WTC11 (cell line): ENCODE results near the gene RARA.

Experiments used
- CTCF ChIP-seq: fragments of 200-600 bp; IDR thresholded peaks from 2 replicates; pipeline ENCODE4 v1.8.0; 2022; ENCODE audit warnings: antibody characterized with exemption
- ELF4 ChIP-seq: sonication (generic); formaldehyde crosslinking; IDR thresholded peaks from 2 replicates; pipeline ENCODE4 v1.8.1; 2022; ENCODE audit warnings: low read depth, mild to moderate bottlenecking, moderate library complexity, missing genetic modification reagents
- ESRRA ChIP-seq: sonication (generic); formaldehyde crosslinking; IDR thresholded peaks from 2 replicates; pipeline ENCODE4 v1.8.1; 2022; ENCODE audit warnings: mild to moderate bottlenecking, missing genetic modification reagents, borderline replicate concordance
- GTF2I ChIP-seq: fragments of 250-450 bp; sonication (Bioruptor Pico); conservative IDR thresholded peaks from 2 replicates; pipeline ENCODE4 v1.4.0; 2021; ENCODE audit warnings: mild to moderate bottlenecking
- JUN ChIP-seq: sonication (generic); formaldehyde crosslinking; IDR thresholded peaks from 2 replicates; pipeline ENCODE4 v1.8.0; 2023; ENCODE audit warnings: mild to moderate bottlenecking, missing genetic modification reagents
- NFYB ChIP-seq: sonication (generic); formaldehyde crosslinking; conservative IDR thresholded peaks from 2 replicates; pipeline ENCODE4 v1.8.0; 2022; ENCODE audit warnings: low read depth, missing genetic modification reagents
- ZSCAN18 ChIP-seq: fragments of 250-450 bp; sonication (Bioruptor Pico); IDR thresholded peaks from 2 replicates; pipeline ENCODE4 v2.1.2; 2022; ENCODE audit warnings: mild to moderate bottlenecking, moderate library complexity

- TF ChIP-seq ZSCAN18 (CRISPR knock-in tag): no peak
- TF ChIP-seq NFYB (CRISPR knock-in tag): no peak
- no peak for TF ChIP-seq CTCF
- no peak for TF ChIP-seq GTF2I
- no peak for TF ChIP-seq ESRRA (CRISPR knock-in tag)
- TF ChIP-seq JUN (CRISPR knock-in tag): no peak
- TF ChIP-seq ELF4 (CRISPR knock-in tag): no peak
Observed at GRCh38 chr17:40351359-40352236, 42.6 kb downstream of the RARA start.
